GM21526 (cell line): ENCODE measurements around the gene ARHGEF2.
"Not testable (repeated sequence)": the region's sequence is repeated elsewhere in the genome, so short reads cannot be mapped to it uniquely, and the experiment has no call there.

Experiments used
- ATAC-seq: cut with Tn5 transposase; IDR thresholded peaks from one replicate; pipeline ENCODE4 v1.9.1; 2021; ENCODE audit warnings: moderate library complexity; ENCODE audit not compliant: unreplicated experiment, low FRiP score

Gene ARHGEF2

GRCh38 chr1:155993595-155993994 is 15.2 kb upstream of the ARHGEF2 start:
- no peak for ATAC-seq

- no peak for ATAC-seq
Measured at GRCh38 chr1:155990005-155990739, 11.8 kb upstream of the ARHGEF2 start.

- no peak for ATAC-seq
Measured at GRCh38 chr1:155989242-155990004, 11.1 kb upstream of the ARHGEF2 start.

GRCh38 chr1:155984903-155985645 is 6.7 kb upstream of the ARHGEF2 start:
- ATAC-seq = not testable (repeated sequence)

- ATAC-seq = no peak
Measured at GRCh38 chr1:155984341-155984740, 6.0 kb upstream of the ARHGEF2 start.

GRCh38 chr1:155983191-155984024 is 5.1 kb upstream of the ARHGEF2 start:
- no peak for ATAC-seq

GRCh38 chr1:155982106-155982505 is 3.8 kb upstream of the ARHGEF2 start:
- no peak for ATAC-seq

GRCh38 chr1:155981266-155982088 is 3.1 kb upstream of the ARHGEF2 start:
- ATAC-seq = no peak

- ATAC-seq = no peak
Measured at GRCh38 chr1:155979597-155980343, 1.4 kb upstream of the ARHGEF2 start.

GRCh38 chr1:155978973-155979429 is 654 bp upstream of the ARHGEF2 start:
- ATAC-seq = no peak

- no peak for ATAC-seq
Measured at GRCh38 chr1:155977690-155978324, 540 bp downstream of the ARHGEF2 start.

- ATAC-seq = no peak
Measured at GRCh38 chr1:155976913-155977689, 1.2 kb downstream of the ARHGEF2 start.

GRCh38 chr1:155976062-155976912 is 2.1 kb downstream of the ARHGEF2 start:
- no peak for ATAC-seq

GRCh38 chr1:155975375-155976061 is 2.8 kb downstream of the ARHGEF2 start:
- ATAC-seq = no peak

- no peak for ATAC-seq
Measured at GRCh38 chr1:155974208-155975115, 3.9 kb downstream of the ARHGEF2 start.
